HepG2 (cell line): Measurements from ENCODE around the gene CYSRT1. TPM values are rescaled to one million over a fixed set of nuclear protein-coding genes. Genes with fewer than 3 reads are reported as not detected.

Source experiments
- ATAC-seq: fragments of 200-7000 bp; cut with Tn5 transposase; 3 replicates; pipeline ENCODE4 v1.9.1; 2020; ENCODE audit warnings: mild to moderate bottlenecking, moderate library complexity
- BruUV-seq: library from RNA; stranded (reverse); fragments of 400-500 nt; replicated peaks from 2 replicates; lab custom pipeline; 2021; lab: Mats Ljungman, UMichigan
- CTCF ChIA-PET: fragments of 300-600 bp; formaldehyde crosslinking; extraction: SDS; loops from one replicate; lab custom pipeline; 2021; ENCODE audit warnings: low total read pairs, inconsistent platforms, low intra/inter-chr PET ratio; lab: Yijun Ruan, JAX
- POLR2A ChIA-PET: fragments of 350-600 bp; sonication (Branson Sonifier 250); formaldehyde crosslinking; loops from one replicate; lab custom pipeline; 2020; ENCODE audit warnings: antibody characterized with exemption, inconsistent platforms; lab: Yijun Ruan, JAX
- DNase-seq: peaks from one replicate; pipeline ENCODE4 v3.0.0-alpha.2; 2015; ENCODE audit warnings: low spot score
- FAIRE-seq: peaks from 3 replicates; lab custom pipeline; 2011; peaks lifted over from hg19 to GRCh38; lab: Jason Lieb, UNC
- H2AFZ ChIP-seq: one replicate; pipeline ENCODE4 v1.6.1; 2011; ENCODE audit warnings: low read length, inconsistent platforms
- H3K27ac ChIP-seq: fragments of 300-600 bp; 3 replicates; pipeline ENCODE4 v1.8.0; 2011; ENCODE audit warnings: mixed run types, mild to moderate bottlenecking, mixed read lengths, low read length, inconsistent platforms; ENCODE audit not compliant: insufficient read depth; ENCODE audit errors: extremely low read length
- H3K27me3 ChIP-seq, 2 experiments: fragments of 200-600 bp in 1 of 2; 2 replicates in 1 of 2; 3 replicates in 1 of 2; pipeline versions ENCODE4 v1.6.0 to v1.8.0; 2011; ENCODE audit warnings: low read length in 2 of 2, mild to moderate bottlenecking in 2 of 2, moderate library complexity in 2 of 2, inconsistent platforms in 1 of 2; ENCODE audit not compliant: insufficient read depth in 2 of 2, control insufficient read depth in 1 of 2
- H3K36me3 ChIP-seq, 2 experiments: fragments of 200-600 bp in 1 of 2; replicated peaks in 1 of 2; 2 replicates in 1 of 2; 3 replicates in 1 of 2; pipeline versions ENCODE4 v1.5.1 to v1.8.0; 2011; ENCODE audit warnings: low read length in 2 of 2, inconsistent platforms in 1 of 2; ENCODE audit not compliant: insufficient read depth in 2 of 2, control insufficient read depth in 1 of 2
- H3K4me1 ChIP-seq: 2 replicates; pipeline ENCODE4 v1.5.1; 2012; ENCODE audit warnings: low read length, inconsistent platforms; ENCODE audit not compliant: insufficient read depth
- H3K4me2 ChIP-seq: 2 replicates; pipeline ENCODE4 v1.6.0; 2011; ENCODE audit warnings: low read depth, low read length, inconsistent platforms
- H3K4me3 ChIP-seq, 3 experiments: fragments of 200-600 bp in 1 of 3; sonication (generic), shearing (Covaris generic) in 1 of 3; replicated peaks in 1 of 3; 2 replicates each; pipeline ENCODE4 v1.5.1; 2011 to 2016; ENCODE audit warnings: low read length in 3 of 3, inconsistent platforms in 2 of 3, low read depth in 2 of 3, mild to moderate bottlenecking in 2 of 3, control low read depth in 1 of 3, mixed read lengths in 1 of 3; ENCODE audit not compliant: insufficient read depth in 1 of 3
- H3K79me2 ChIP-seq: one replicate; pipeline ENCODE4 v1.6.1; 2011; ENCODE audit warnings: low read length, inconsistent platforms; ENCODE audit not compliant: insufficient read depth
- H3K9ac ChIP-seq: 2 replicates; pipeline ENCODE4 v1.6.0; 2011; ENCODE audit warnings: mild to moderate bottlenecking, low read depth, low read length, inconsistent platforms; ENCODE audit not compliant: insufficient read depth
- H3K9me3 ChIP-seq: 2 replicates; pipeline ENCODE4 v1.5.1; 2012; ENCODE audit warnings: mild to moderate bottlenecking, low read length
- H4K20me1 ChIP-seq: 2 replicates; pipeline ENCODE4 v1.6.0; 2011; ENCODE audit warnings: inconsistent platforms, mild to moderate bottlenecking, low read length, moderate library complexity; ENCODE audit not compliant: insufficient read depth
- AGO2 ChIP-seq: fragments of 200-400 bp; formaldehyde crosslinking; optimal IDR thresholded peaks from 2 replicates; pipeline ENCODE3; 2017; ENCODE audit warnings: mild to moderate bottlenecking, low read depth, low read length, moderate library complexity
- CREB1 ChIP-seq, 2 experiments: fragments of 450-650 bp in 1 of 2; IDR thresholded peaks; 2 replicates each; pipeline ENCODE4 v1.6.1; 2016 to 2017; ENCODE audit warnings: control low read depth in 1 of 2, mild to moderate bottlenecking in 1 of 2, missing compliant biosample characterization in 1 of 2, missing genetic modification characterization in 1 of 2
- RBFOX2 ChIP-seq: fragments of 200-400 bp; formaldehyde crosslinking; IDR thresholded peaks from 2 replicates; pipeline ENCODE4 v1.6.1; 2017; ENCODE audit warnings: low read depth, mild to moderate bottlenecking, low read length
- RELA ChIP-seq: sonication (generic); formaldehyde crosslinking; IDR thresholded peaks from 2 replicates; pipeline ENCODE4 v1.4.0; 2020; ENCODE audit warnings: missing genetic modification reagents
- YEATS2 ChIP-seq: sonication (generic); formaldehyde crosslinking; IDR thresholded peaks from 2 replicates; pipeline ENCODE4 v1.4.0; 2020; ENCODE audit warnings: missing genetic modification reagents, borderline replicate concordance
- WGBS: methylation state at CpG from one replicate; pipeline ENCODE4 v1.1.6; 2017; ENCODE audit warnings: low lambda C conversion rate; 5-methylcytosine and 5-hydroxymethylcytosine counted together
- in situ Hi-C: cut with HindIII; loops from 2 replicates; pipeline ENCODE4 v1.10.0; 2017; ENCODE audit warnings: low pct_unique_long_range_greater_than_20kb; ENCODE audit not compliant: extremely low pct_ligation_motif_present
- intact Hi-C: fragments of 100-400 bp; cut with micrococcal nuclease; formaldehyde crosslinking; loops from one replicate; pipeline ENCODE4 v1.10.0; 2022; ENCODE audit not compliant: unreplicated experiment
- polyA plus RNA-seq, 8 experiments: library from polyadenylated mRNA; depleted of rRNA in 3 of 8; stranded (reverse) in 7 of 8; unstranded in 1 of 8; fragments of >200 nt; fragmentation: Illumina TruSeq in 4 of 8; extraction: Trizol in 4 of 8; gene quantifications; 2 replicates each; pipeline versions ENCODE4 v1.2.1 to v1.2.3, GENCODE V29; 2011 to 2016; ENCODE audit warnings: low read depth in 4 of 8, missing spikeins in 1 of 8, mixed read lengths in 1 of 8; ENCODE audit not compliant: insufficient read depth in 1 of 8
- total RNA-seq, 5 experiments: library from RNA; depleted of rRNA; stranded (reverse); fragments of >200 nt; fragmentation: Illumina TruSeq; extraction: Trizol; gene quantifications; 2 replicates each; pipeline ENCODE4 v1.2.3, GENCODE V29; 2016; ENCODE audit warnings: low read depth in 1 of 5

The CYSRT1 gene
- total and polyA plus RNA-seq, 2 of the 13 experiments (the other 11 are each of a cell fraction or from before 2014, with no cell fraction given) = 1.5 to 2.1 TPM

- Histone ChIP-seq H3K36me3 (peaks cover 13 to 23% of the 10 kb centered on the region in 2 experiments; a peak in 4 of 5 replicates), H3K27me3 (no peaks in the 10 kb centered on the region), H4K20me1 (no peaks in the 10 kb centered on the region; the same call in 1 of the 2 replicates), H3K27ac (no peak overlapping the region), H3K4me1 (peaks cover 19% of the 10 kb centered on the region), H2AFZ (no peak overlapping the region), H3K9ac (no peak overlapping the region), H3K9me3 (no peaks in the 10 kb centered on the region)
- in situ Hi-C loops = no loop called here
- no peak; the same call in 2 of the 3 replicates for ATAC-seq
- TF ChIP-seq AGO2 (peak; percentile 65), RBFOX2 (peak; percentile 68), RELA (CRISPR knock-in tag) (no peak), CREB1 (IDR thresholded peaks at IDR 0.05) (no peak), CREB1 (CRISPR knock-in tag; IDR thresholded peaks at IDR 0.05) (no peak)
- TF ChIP-seq, all 625 proteins: peak for 2
- Histone ChIP-seq H3K4me3 (no peak overlapping the region), H3K4me2 (no peak overlapping the region), H3K79me2 (no peaks in the 10 kb centered on the region)
- DNase-seq = no peak
- WGBS = 96% methylated on average over 17 of the region's 29 CpGs
- intact Hi-C loops = no loop called here
- POLR2A ChIA-PET = no interaction called here
- no TSS peak for BruUV-seq
- no peak for FAIRE-seq
- CTCF ChIA-PET = no interaction called here
These were observed 40.7 kb downstream of the CYSRT1 start for GRCh38 chr9:137265496-137266161.

- no peaks in the 10 kb centered on the region for H3K9me3 ChIP-seq
- H3K27me3 ChIP-seq = no peaks in the 10 kb centered on the region
- peaks cover 13 to 27% of the 10 kb centered on the region in 2 experiments; a peak in 4 of 5 replicates for H3K36me3 ChIP-seq
- no peaks in the 10 kb centered on the region; the same call in 1 of the 2 replicates for H4K20me1 ChIP-seq
- 100% methylated on average over 6 of the region's 15 CpGs for WGBS
- H3K4me1 ChIP-seq = peaks cover 19% of the 10 kb centered on the region
- ATAC-seq = no peak; the same call in 2 of the 3 replicates
- H2AFZ ChIP-seq = no peak overlapping the region
- CTCF ChIA-PET = no interaction called here
- no peak for DNase-seq
- H3K4me2 ChIP-seq = no peak overlapping the region
- H3K4me3 ChIP-seq = no peak overlapping the region
- H3K79me2 ChIP-seq = no peaks in the 10 kb centered on the region
- no peak overlapping the region for H3K9ac ChIP-seq
- TF ChIP-seq RBFOX2 (0 out of 2 replicates have a peak, but pooled peaks have one; percentile 27), YEATS2 (CRISPR knock-in tag) (no peak)
- no peak for FAIRE-seq
- intact Hi-C loops (no loop called here), in situ Hi-C loops (no loop called here)
- POLR2A ChIA-PET = no interaction called here
- no peak overlapping the region for H3K27ac ChIP-seq
- no TSS peak for BruUV-seq
These were observed 41.2 kb downstream of the CYSRT1 start for GRCh38 chr9:137266162-137266527.
